HepG2 (cell line): ENCODE data around the gene LITAF. TPM values are rescaled to one million over a fixed set of nuclear protein-coding genes. Genes with fewer than 3 reads are reported as not detected.

Experiments used
- DMAP1 ChIP-seq: IDR thresholded peaks from 2 replicates; pipeline ENCODE4 v1.6.1; 2016
- HIC2 ChIP-seq: sonication (generic); formaldehyde crosslinking; IDR thresholded peaks from 2 replicates; pipeline ENCODE4 v1.9.0; 2022; ENCODE audit warnings: low read depth, missing genetic modification reagents
- MAX ChIP-seq: IDR thresholded peaks from 2 replicates; pipeline ENCODE4 v1.6.1; 2012; ENCODE audit warnings: inconsistent platforms
- NAIF1 ChIP-seq: sonication (generic); formaldehyde crosslinking; IDR thresholded peaks from 2 replicates; pipeline ENCODE4 v1.5.0; 2020; ENCODE audit warnings: mild to moderate bottlenecking, missing genetic modification reagents, borderline replicate concordance
- NCOA2 ChIP-seq: sonication (generic); formaldehyde crosslinking; IDR thresholded peaks from 2 replicates; pipeline ENCODE4 v1.8.0; 2022; ENCODE audit warnings: inconsistent platforms
- NR2F6 ChIP-seq, 2 experiments: IDR thresholded peaks; 2 replicates each; pipeline ENCODE4 v1.6.1; 2016; ENCODE audit warnings: antibody characterized with exemption in 1 of 2, mild to moderate bottlenecking in 1 of 2
- SIN3B ChIP-seq: fragments of 150-350 bp; IDR thresholded peaks from 2 replicates; pipeline ENCODE4 v1.6.1; 2014; ENCODE audit warnings: low read length
- SMAD3 ChIP-seq: sonication (generic); formaldehyde crosslinking; IDR thresholded peaks from 2 replicates; pipeline ENCODE4 v1.4.0; 2020; ENCODE audit warnings: missing genetic modification reagents
- SOX6 ChIP-seq, 2 experiments: fragments of 450-650 bp in 1 of 2; sonication (generic) in 1 of 2; formaldehyde crosslinking in 1 of 2; IDR thresholded peaks; 2 replicates each; pipeline versions ENCODE4 v1.4.0 to v1.6.1; 2017 to 2020; ENCODE audit warnings: antibody characterized with exemption in 1 of 2, mild to moderate bottlenecking in 1 of 2, missing genetic modification reagents in 1 of 2
- ZFP41 ChIP-seq: sonication (generic); formaldehyde crosslinking; IDR thresholded peaks from 2 replicates; pipeline ENCODE4 v1.4.0; 2020; ENCODE audit warnings: mild to moderate bottlenecking, missing genetic modification reagents, borderline replicate concordance
- ZFP62 ChIP-seq: sonication (generic); formaldehyde crosslinking; IDR thresholded peaks from 2 replicates; pipeline ENCODE4 v1.4.0; 2020; ENCODE audit warnings: missing genetic modification reagents
- ZFX ChIP-seq: sonication (generic); formaldehyde crosslinking; IDR thresholded peaks from 2 replicates; pipeline ENCODE4 v1.4.0; 2020; ENCODE audit warnings: mild to moderate bottlenecking, low read depth, missing genetic modification reagents, moderate library complexity
- ZNF12 ChIP-seq: sonication (generic); formaldehyde crosslinking; IDR thresholded peaks from 2 replicates; pipeline ENCODE4 v1.5.0; 2020; ENCODE audit warnings: missing genetic modification reagents
- ZNF264 ChIP-seq: sonication (generic); formaldehyde crosslinking; IDR thresholded peaks from 2 replicates; pipeline ENCODE4 v1.4.0; 2020; ENCODE audit warnings: missing genetic modification reagents
- ZNF407 ChIP-seq: sonication (generic); formaldehyde crosslinking; IDR thresholded peaks from one replicate; pipeline ENCODE4 v1.5.1; 2020; ENCODE audit warnings: mild to moderate bottlenecking, missing genetic modification reagents; ENCODE audit errors: not compliant biosample characterization
- ZNF44 ChIP-seq: sonication (generic); formaldehyde crosslinking; IDR thresholded peaks from 2 replicates; pipeline ENCODE4 v1.5.1; 2020; ENCODE audit warnings: mild to moderate bottlenecking, missing genetic modification reagents
- ZNF562 ChIP-seq: sonication (generic); formaldehyde crosslinking; IDR thresholded peaks from 2 replicates; pipeline ENCODE4 v1.8.0; 2022; ENCODE audit warnings: missing genetic modification reagents, borderline replicate concordance
- ZNF841 ChIP-seq: sonication (generic); formaldehyde crosslinking; IDR thresholded peaks from 2 replicates; pipeline ENCODE4 v1.8.1; 2023; ENCODE audit warnings: missing genetic modification reagents, borderline replicate concordance
- polyA plus RNA-seq, 8 experiments: library from polyadenylated mRNA; depleted of rRNA in 3 of 8; stranded (reverse) in 7 of 8; unstranded in 1 of 8; fragments of >200 nt; fragmentation: Illumina TruSeq in 4 of 8; extraction: Trizol in 4 of 8; gene quantifications; 2 replicates each; pipeline versions ENCODE4 v1.2.1 to v1.2.3, GENCODE V29; 2011 to 2016; ENCODE audit warnings: low read depth in 4 of 8, missing spikeins in 1 of 8, mixed read lengths in 1 of 8; ENCODE audit not compliant: insufficient read depth in 1 of 8
- total RNA-seq, 5 experiments: library from RNA; depleted of rRNA; stranded (reverse); fragments of >200 nt; fragmentation: Illumina TruSeq; extraction: Trizol; gene quantifications; 2 replicates each; pipeline ENCODE4 v1.2.3, GENCODE V29; 2016; ENCODE audit warnings: low read depth in 1 of 5

The LITAF gene
- total and polyA plus RNA-seq, 2 of the 13 experiments (the other 11 are each of a cell fraction or from before 2014, with no cell fraction given), result 80.1 to 141 TPM

- TF ChIP-seq MAX (no peak), DMAP1 (0 out of 2 replicates have a peak, but pooled peaks have one; percentile 17), NR2F6 (IDR thresholded peaks at IDR 0.05) (peak; percentile 55; the same call in 1 of the 2 replicates), NR2F6 (CRISPR knock-in tag; IDR thresholded peaks at IDR 0.05) (peak; percentile 74), ZNF44 (CRISPR knock-in tag) (no peak), ZNF407 (no peak), ZNF562 (CRISPR knock-in tag) (no peak), ZFX (peak; percentile 81), SOX6 (IDR thresholded peaks at IDR 0.05) (no peak), SOX6 (CRISPR knock-in tag; IDR thresholded peaks at IDR 0.05) (peak; percentile 62), SIN3B (no peak), NAIF1 (CRISPR knock-in tag) (no peak), ZFP62 (CRISPR knock-in tag) (no peak), ZNF264 (no peak), ZNF12 (CRISPR knock-in tag) (no peak), HIC2 (peak; percentile 93), SMAD3 (CRISPR knock-in tag) (no peak), NCOA2 (CRISPR knock-in tag) (peak; percentile 44; the same call in 1 of the 2 replicates), ZNF841 (CRISPR knock-in tag) (no peak), ZFP41 (CRISPR knock-in tag) (no peak)
Observed at GRCh38 chr16:11632455-11632939, 45.8 kb upstream of the LITAF start (continued).
